ENCODE data around the gene KCNQ1.

Gene KCNQ1

GRCh38 chr11:2782769-2783168 is 338.0 kb downstream of the KCNQ1 start:
- Histone ChIP-seq H3K27ac (ENCODE audit: low read depth, low read length, poor library complexity, severe bottlenecking) (no peak overlapping the region), H4K20me1 (ENCODE audit: insufficient read depth, low read length) (no peaks in the 10 kb centered on the region), H3K4me2 (ENCODE audit: low read length) (no peak overlapping the region), H3K9me2 (ENCODE audit: low read depth, low read length) (no peaks in the 10 kb centered on the region), H3F3A (ENCODE audit: insufficient read depth, low read length) (no peaks in the 10 kb centered on the region), H3K9ac (ENCODE audit: low read length) (no peak overlapping the region), H3K79me2 (ENCODE audit: insufficient read depth, low read length) (no peaks in the 10 kb centered on the region), H3K27me3 (ENCODE audit: insufficient read depth, low read length) (no peaks in the 10 kb centered on the region), H2AFZ (ENCODE audit: low read length) (no peak overlapping the region), H3K4me1 (ENCODE audit: insufficient read depth, low read length, severe bottlenecking) (peaks cover 7% of the 10 kb centered on the region), H3K9me3 (ENCODE audit: low read length) (no peaks in the 10 kb centered on the region), H3K36me3 (ENCODE audit: insufficient read depth, low read length) (no peaks in the 10 kb centered on the region), H3K4me3 (ENCODE audit: low read depth, low read length, poor library complexity, severe bottlenecking) (no peak overlapping the region)
- no peak for TF ChIP-seq CTCF (IDR thresholded peaks at IDR 0.05; ENCODE audit: low read length)
- TF ChIP-seq EZH2 (IDR thresholded peaks at IDR 0.05; ENCODE audit: borderline replicate concordance, low read length), result no peak

GRCh38 chr11:2783536-2784082 is 338.8 kb downstream of the KCNQ1 start:
- Histone ChIP-seq H2AFZ (ENCODE audit: low read length) (no peak overlapping the region), H3K4me3 (ENCODE audit: low read depth, low read length, poor library complexity, severe bottlenecking) (no peak overlapping the region), H3K9ac (ENCODE audit: low read length) (no peak overlapping the region), H3K9me3 (ENCODE audit: low read length) (no peaks in the 10 kb centered on the region), H3K27me3 (ENCODE audit: insufficient read depth, low read length) (no peaks in the 10 kb centered on the region), H3K4me1 (ENCODE audit: insufficient read depth, low read length, severe bottlenecking) (peaks cover 4% of the 10 kb centered on the region), H3F3A (ENCODE audit: insufficient read depth, low read length) (no peaks in the 10 kb centered on the region), H3K36me3 (ENCODE audit: insufficient read depth, low read length) (no peaks in the 10 kb centered on the region), H3K79me2 (ENCODE audit: insufficient read depth, low read length) (no peaks in the 10 kb centered on the region), H3K27ac (ENCODE audit: low read depth, low read length, poor library complexity, severe bottlenecking) (no peak overlapping the region), H3K4me2 (ENCODE audit: low read length) (no peak overlapping the region), H4K20me1 (ENCODE audit: insufficient read depth, low read length) (no peaks in the 10 kb centered on the region), H3K9me2 (ENCODE audit: low read depth, low read length) (no peaks in the 10 kb centered on the region)
- TF ChIP-seq CTCF (IDR thresholded peaks at IDR 0.05; ENCODE audit: low read length) (no peak), EZH2 (IDR thresholded peaks at IDR 0.05; ENCODE audit: borderline replicate concordance, low read length) (no peak)

GRCh38 chr11:2787816-2788167 is 343.0 kb downstream of the KCNQ1 start:
- Histone ChIP-seq H3K9me3 (ENCODE audit: low read length) (no peaks in the 10 kb centered on the region), H4K20me1 (ENCODE audit: insufficient read depth, low read length) (no peaks in the 10 kb centered on the region), H3K79me2 (ENCODE audit: insufficient read depth, low read length) (no peaks in the 10 kb centered on the region), H3K4me3 (ENCODE audit: low read depth, low read length, poor library complexity, severe bottlenecking) (no peak overlapping the region), H3K27me3 (ENCODE audit: insufficient read depth, low read length) (no peaks in the 10 kb centered on the region), H3K4me2 (ENCODE audit: low read length) (no peak overlapping the region), H3K36me3 (ENCODE audit: insufficient read depth, low read length) (no peaks in the 10 kb centered on the region), H3K4me1 (ENCODE audit: insufficient read depth, low read length, severe bottlenecking) (no peaks in the 10 kb centered on the region), H3K27ac (ENCODE audit: low read depth, low read length, poor library complexity, severe bottlenecking) (no peak overlapping the region), H2AFZ (ENCODE audit: low read length) (no peak overlapping the region), H3K9ac (ENCODE audit: low read length) (no peak overlapping the region), H3K9me2 (ENCODE audit: low read depth, low read length) (no peaks in the 10 kb centered on the region), H3F3A (ENCODE audit: insufficient read depth, low read length) (no peaks in the 10 kb centered on the region)
- TF ChIP-seq EZH2 (IDR thresholded peaks at IDR 0.05; ENCODE audit: borderline replicate concordance, low read length) (no peak), CTCF (IDR thresholded peaks at IDR 0.05; ENCODE audit: low read length) (no peak)
